Aorta (tissue), 4 donors: ENCODE results near the gene TFF1. TPM values are rescaled to one million over a fixed set of nuclear protein-coding genes. Genes with fewer than 3 reads are reported as not detected.

Source experiments
- polyA plus RNA-seq, 2 donors: library from polyadenylated mRNA; stranded (reverse); fragments of 200-250 nt; gene quantifications; one replicate each; pipeline ENCODE4 v1.2.3, GENCODE V29; 2013
- total RNA-seq, 2 donors: library from RNA; stranded (reverse); fragmentation: NEBNext Ultra II Directional; extraction: Animal tissue kit (Norgen Biotek cat#: 25700); gene quantifications; one replicate each; pipeline ENCODE4 v1.2.1, GENCODE V29; 2021
- donor health status: healthy with polysubstance abuse.
- donor health status: Bipolar disorder and iron deficiency.
- donor health status: DM: no; HTN: no; CAD: no.
- donor health status: DM: yes; HTN: yes; CAD: no.

TFF1 gene
- total and polyA plus RNA-seq, 4 donors, result 7.6 to 32.4 TPM; not detected in 2

Other genes starting within 250 kb of the TFF1 start
- 10 to 100 TPM; 18.7 to 24.2 TPM for gene ABCG1, start 147.4 kb downstream of the TFF1 start, total RNA-seq
- gene ABCG1, start 147.4 kb downstream of the TFF1 start, polyA plus RNA-seq, result 1 to 10 TPM; 4.8 to 7.4 TPM
- gene TFF3, start 51.1 kb downstream of the TFF1 start, total RNA-seq, result 1 to 10 TPM; 2.4 to 3.8 TPM
- 100 to 1,000 TPM in 1 of 2 donors, 10 to 100 TPM in 1; 27.5 to 170 TPM for gene TFF3, start 51.1 kb downstream of the TFF1 start, polyA plus RNA-seq
- gene TFF2, start 15.5 kb downstream of the TFF1 start, total RNA-seq, result not detected
- gene TFF2, start 15.5 kb downstream of the TFF1 start, polyA plus RNA-seq, result 1 to 10 TPM in 1 of 2 donors, not detected in 1; 2.1 TPM
- under 1 TPM in 1 of 2 donors, not detected in 1; 0.15 TPM for gene TMPRSS3, start 29.5 kb upstream of the TFF1 start, total RNA-seq
- under 1 TPM in 1 of 2 donors, not detected in 1; 0.15 TPM for gene TMPRSS3, start 29.5 kb upstream of the TFF1 start, polyA plus RNA-seq
- gene UBASH3A, start 37.4 kb upstream of the TFF1 start, total RNA-seq, result 1 to 10 TPM in 1 of 2 donors, under 1 TPM in 1; 0.75 to 1.4 TPM
- gene UBASH3A, start 37.4 kb upstream of the TFF1 start, polyA plus RNA-seq, result under 1 TPM in 1 of 2 donors, not detected in 1; 0.10 TPM
- under 1 TPM in 1 of 2 donors, not detected in 1; 0.26 TPM for gene RSPH1, start 129.7 kb upstream of the TFF1 start, total RNA-seq
- 1 to 10 TPM in 1 of 2 donors, under 1 TPM in 1; 0.18 to 1.6 TPM for gene RSPH1, start 129.7 kb upstream of the TFF1 start, polyA plus RNA-seq
- gene SLC37A1, start 147.3 kb upstream of the TFF1 start, total RNA-seq, result 10 to 100 TPM in 1 of 2 donors, 1 to 10 TPM in 1; 6.5 to 11.7 TPM
- gene SLC37A1, start 147.3 kb upstream of the TFF1 start, polyA plus RNA-seq, result 1 to 10 TPM; 5.0 to 6.3 TPM